GM23248 (cell line): ENCODE results near the gene THAP2. TPM values are rescaled to one million over a fixed set of nuclear protein-coding genes. Genes with fewer than 3 reads are reported as not detected.

Source experiments
- DNase-seq: peaks from one replicate; pipeline ENCODE4 v3.0.0-alpha.2; 2015
- H2AFZ ChIP-seq: fragments of 200-600 bp; sonication (generic); 2 replicates; pipeline ENCODE4 v1.6.1; 2016; ENCODE audit warnings: antibody characterized with exemption
- H3F3A ChIP-seq: fragments of 200-600 bp; sonication (generic); 2 replicates; pipeline ENCODE4 v1.6.1; 2016; ENCODE audit warnings: mild to moderate bottlenecking, antibody characterized with exemption, mixed run types; ENCODE audit not compliant: insufficient read depth
- H3K27ac ChIP-seq: fragments of 200-600 bp; sonication (generic); 2 replicates; pipeline ENCODE4 v1.5.1; 2016; ENCODE audit warnings: mild to moderate bottlenecking
- H3K27me3 ChIP-seq: fragments of 200-600 bp; sonication (generic); replicated peaks from 2 replicates; pipeline ENCODE4 v1.6.1; 2016; ENCODE audit warnings: mild to moderate bottlenecking; ENCODE audit not compliant: insufficient read depth
- H3K36me3 ChIP-seq: fragments of 200-600 bp; sonication (generic); 2 replicates; pipeline ENCODE4 v1.6.1; 2016; ENCODE audit warnings: low read depth, mild to moderate bottlenecking
- H3K4me1 ChIP-seq: fragments of 200-600 bp; sonication (generic); 2 replicates; pipeline ENCODE4 v1.6.1; 2016; ENCODE audit warnings: mild to moderate bottlenecking; ENCODE audit not compliant: insufficient read depth
- H3K4me2 ChIP-seq: fragments of 200-600 bp; sonication (generic); one replicate; pipeline ENCODE4 v1.6.1; 2016; ENCODE audit warnings: mild to moderate bottlenecking; ENCODE audit not compliant: unreplicated experiment
- H3K4me3 ChIP-seq: fragments of 200-600 bp; sonication (generic); 2 replicates; pipeline ENCODE4 v1.5.1; 2016; ENCODE audit warnings: mild to moderate bottlenecking
- H3K79me2 ChIP-seq: fragments of 200-600 bp; sonication (generic); 2 replicates; pipeline ENCODE4 v1.6.1; 2016; ENCODE audit warnings: mild to moderate bottlenecking; ENCODE audit not compliant: insufficient read depth
- H3K9ac ChIP-seq: fragments of 200-600 bp; sonication (generic); 2 replicates; pipeline ENCODE4 v1.6.1; 2016; ENCODE audit warnings: mild to moderate bottlenecking
- H3K9me2 ChIP-seq: fragments of 200-600 bp; sonication (generic); 2 replicates; pipeline ENCODE4 v1.6.1; 2016; ENCODE audit warnings: mixed run types, mild to moderate bottlenecking, moderate library complexity; ENCODE audit not compliant: insufficient read depth
- H3K9me3 ChIP-seq: fragments of 200-600 bp; sonication (generic); one replicate; pipeline ENCODE4 v1.6.1; 2017; ENCODE audit warnings: low read depth
- H4K20me1 ChIP-seq: fragments of 200-600 bp; sonication (generic); 2 replicates; pipeline ENCODE4 v1.6.0; 2016; ENCODE audit not compliant: insufficient read depth
- EZH2 ChIP-seq: fragments of 200-600 bp; sonication (generic); IDR thresholded peaks from 2 replicates; pipeline ENCODE4 v1.6.1; 2018; ENCODE audit warnings: antibody characterized with exemption, mild to moderate bottlenecking; ENCODE audit not compliant: insufficient read depth, poor library complexity, severe bottlenecking
- EZH2phosphoT487 ChIP-seq: fragments of 200-600 bp; sonication (generic); IDR thresholded peaks from 2 replicates; pipeline ENCODE4 v1.6.1; 2018; ENCODE audit warnings: antibody characterized with exemption, moderate library complexity, mild to moderate bottlenecking, low read depth; ENCODE audit not compliant: insufficient read depth
- WGBS, 2 experiments: methylation state at CpG; one replicate each; pipeline ENCODE4 v1.1.6; 2015 to 2017; ENCODE audit warnings: low lambda C conversion rate in 2 of 2, low coverage in 1 of 2; ENCODE audit errors: missing lambda C conversion rate in 2 of 2; 5-methylcytosine and 5-hydroxymethylcytosine counted together
- in situ Hi-C: fragments of 300-500 bp; cut with MboI; formaldehyde crosslinking; loops from 2 replicates; pipeline ENCODE4 v1.15.0; 2020
- polyA plus RNA-seq: library from polyadenylated mRNA; unstranded; fragments of >200 nt; fragmentation: Nextera tagmentation; extraction: Ambion mirVana; gene quantifications from 2 replicates; pipeline ENCODE4 v1.2.1, GENCODE V29; 2016
- total RNA-seq: library from RNA; depleted of rRNA; stranded (reverse); fragments of >200 nt; shearing (Covaris generic); gene quantifications from 2 replicates; pipeline ENCODE4 v1.2.3, GENCODE V29; 2014

THAP2 gene
- total and polyA plus RNA-seq, 2 experiments from 2014 or later, result 7.0 to 10.3 TPM

GRCh38 chr12:71639341-71639760, 24.8 kb upstream of the THAP2 start:
- H3K4me1 ChIP-seq, result no peaks in the 10 kb centered on the region
- H3K79me2 ChIP-seq, result peaks cover 97% of the 10 kb centered on the region
- no peak overlapping the region for H3K4me2 ChIP-seq
- TF ChIP-seq EZH2 (no peak), EZH2phosphoT487 (no peak)
- WGBS, 2 experiments, result 68 to 76% methylated on average over 2 of the region's 2 CpGs
- H3K4me3 ChIP-seq, result no peak overlapping the region
- no peaks in the 10 kb centered on the region for H4K20me1 ChIP-seq
- H3K9ac ChIP-seq, result no peak overlapping the region
- H3K27ac ChIP-seq, result no peak overlapping the region
- H2AFZ ChIP-seq, result no peak overlapping the region
- peaks cover 40% of the 10 kb centered on the region for H3F3A ChIP-seq
- DNase-seq, result peak; percentile 17
- H3K36me3 ChIP-seq, result peaks cover 85% of the 10 kb centered on the region
- H3K9me3 ChIP-seq, result no peaks in the 10 kb centered on the region
- no peaks in the 10 kb centered on the region for H3K27me3 ChIP-seq
- no peaks in the 10 kb centered on the region for H3K9me2 ChIP-seq
- in situ Hi-C loops, result no loop called here

GRCh38 chr12:71640316-71640715, 23.8 kb upstream of the THAP2 start:
- Histone ChIP-seq H4K20me1 (no peaks in the 10 kb centered on the region), H3K79me2 (peaks cover 97% of the 10 kb centered on the region), H3K27me3 (no peaks in the 10 kb centered on the region), H3K9ac (no peak overlapping the region), H2AFZ (no peak overlapping the region), H3K9me2 (no peaks in the 10 kb centered on the region), H3K27ac (no peak overlapping the region), H3K36me3 (peaks cover 85% of the 10 kb centered on the region), H3K4me3 (no peak overlapping the region), H3F3A (peaks cover 40% of the 10 kb centered on the region), H3K9me3 (no peaks in the 10 kb centered on the region), H3K4me1 (no peaks in the 10 kb centered on the region), H3K4me2 (no peak overlapping the region)
- no peak for DNase-seq
- in situ Hi-C loops, result no loop called here
- TF ChIP-seq EZH2, result no peak
- no peak for TF ChIP-seq EZH2phosphoT487
- 96 to 100% methylated on average over 2 of the region's 2 CpGs for WGBS, 2 experiments

GRCh38 chr12:71641390-71641789, 22.7 kb upstream of the THAP2 start:
- H3K27ac ChIP-seq, result 0 out of 2 replicates have a peak overlapping the region, but pooled peaks have one; percentile 1
- H4K20me1 ChIP-seq, result no peaks in the 10 kb centered on the region
- H3K4me2 ChIP-seq, result no peak overlapping the region
- H3K4me1 ChIP-seq, result no peaks in the 10 kb centered on the region
- H3F3A ChIP-seq, result peaks cover 44% of the 10 kb centered on the region
- in situ Hi-C loops, result no loop called here
- H3K9me3 ChIP-seq, result no peaks in the 10 kb centered on the region
- 78 to 79% methylated on average over 2 of the region's 2 CpGs for WGBS, 2 experiments
- H3K79me2 ChIP-seq, result peaks cover 98% of the 10 kb centered on the region
- TF ChIP-seq EZH2 (no peak), EZH2phosphoT487 (no peak)
- no peak for DNase-seq
- no peaks in the 10 kb centered on the region for H3K9me2 ChIP-seq
- H3K4me3 ChIP-seq, result no peak overlapping the region
- no peak overlapping the region for H2AFZ ChIP-seq
- peaks cover 85% of the 10 kb centered on the region for H3K36me3 ChIP-seq
- no peaks in the 10 kb centered on the region for H3K27me3 ChIP-seq
- H3K9ac ChIP-seq, result no peak overlapping the region

- no peaks in the 10 kb centered on the region for H3K4me1 ChIP-seq
- no peaks in the 10 kb centered on the region for H3K9me2 ChIP-seq
- no peaks in the 10 kb centered on the region for H3K9me3 ChIP-seq
- no peak overlapping the region for H3K27ac ChIP-seq
- peaks cover 89% of the 10 kb centered on the region for H3K36me3 ChIP-seq
- H3K4me3 ChIP-seq, result no peak overlapping the region
- H3K79me2 ChIP-seq, result peaks cover 99% of the 10 kb centered on the region
- no peak for DNase-seq
- no peak overlapping the region for H2AFZ ChIP-seq
- H3K4me2 ChIP-seq, result no peak overlapping the region
- no peaks in the 10 kb centered on the region for H4K20me1 ChIP-seq
- no peaks in the 10 kb centered on the region for H3K27me3 ChIP-seq
- in situ Hi-C loops, result no loop called here
- no peak for TF ChIP-seq EZH2
- TF ChIP-seq EZH2phosphoT487, result no peak
- no peak overlapping the region for H3K9ac ChIP-seq
- H3F3A ChIP-seq, result peaks cover 50% of the 10 kb centered on the region
- WGBS, 2 experiments, result 95 to 99% methylated on average over 2 of the region's 2 CpGs
Observed at GRCh38 chr12:71642264-71642663, 21.8 kb upstream of the THAP2 start.

- in situ Hi-C loops, result no loop called here
- Histone ChIP-seq H3K36me3 (peaks cover 82% of the 10 kb centered on the region), H3K27ac (no peak overlapping the region), H3K9me2 (no peaks in the 10 kb centered on the region), H3K9ac (no peak overlapping the region), H3K4me2 (no peak overlapping the region), H3K9me3 (no peaks in the 10 kb centered on the region), H2AFZ (no peak overlapping the region), H3K4me1 (no peaks in the 10 kb centered on the region), H3K4me3 (no peak overlapping the region), H3K27me3 (no peaks in the 10 kb centered on the region), H4K20me1 (peaks cover 12% of the 10 kb centered on the region), H3F3A (peaks cover 42% of the 10 kb centered on the region), H3K79me2 (peaks cover 100% of the 10 kb centered on the region)
- 98 to 100% methylated on average over 3 of the region's 3 CpGs for WGBS, 2 experiments
- TF ChIP-seq EZH2phosphoT487 (no peak), EZH2 (no peak)
- DNase-seq, result no peak
Observed at GRCh38 chr12:71645268-71645667, 18.8 kb upstream of the THAP2 start.
